ENCODE data around the gene AHSG.

- no peak for TF ChIP-seq CTCF (IDR thresholded peaks at IDR 0.05)
- no peak for TF ChIP-seq POLR2A (IDR thresholded peaks at IDR 0.05)
These were observed 13.1 kb upstream of the AHSG start for GRCh38 chr3:186599785-186600166.
